IMR-90 (cell line): ENCODE data around the gene TCP1. TPM values are rescaled to one million over a fixed set of nuclear protein-coding genes. Genes with fewer than 3 reads are reported as not detected.

ENCODE experiments used
- ATAC-seq: fragments of 200-7000 bp; cut with Tn5 transposase; 2 replicates; pipeline ENCODE4 v1.9.1; 2020; ENCODE audit warnings: low read depth, mild to moderate bottlenecking, moderate library complexity
- BruUV-seq: library from RNA; stranded (reverse); fragments of 400-500 nt; replicated peaks from 2 replicates; lab custom pipeline; 2021; lab: Mats Ljungman, UMichigan
- CTCF ChIA-PET: fragments of 300-600 bp; formaldehyde crosslinking; extraction: SDS; loops from one replicate; lab custom pipeline; 2021; ENCODE audit warnings: antibody characterized with exemption; lab: Yijun Ruan, JAX
- POLR2A ChIA-PET: fragments of 300-600 bp; sonication (Branson Sonifier 250); formaldehyde crosslinking; loops from one replicate; lab custom pipeline; 2022; ENCODE audit warnings: antibody characterized with exemption; ENCODE audit not compliant: unreplicated experiment; lab: Charles Lee
- DNase-seq: peaks from one replicate; pipeline ENCODE4 v3.0.0; 2013
- H2AFZ ChIP-seq: replicated peaks from 2 replicates; pipeline ENCODE3; 2013; ENCODE audit warnings: low read length, mild to moderate bottlenecking; ENCODE audit not compliant: poor library complexity
- H2AK5ac ChIP-seq: 2 replicates; pipeline ENCODE4 v1.6.1; 2013; ENCODE audit warnings: low read depth, low read length, inconsistent platforms
- H2AK9ac ChIP-seq: replicated peaks from 2 replicates; pipeline ENCODE3; 2013; ENCODE audit warnings: mild to moderate bottlenecking, low read depth, low read length, moderate library complexity; ENCODE audit not compliant: poor library complexity
- H2BK120ac ChIP-seq: 2 replicates; pipeline ENCODE4 v1.6.1; 2013; ENCODE audit warnings: low read depth, low read length, inconsistent platforms
- H2BK15ac ChIP-seq: 3 replicates; pipeline ENCODE4 v1.6.1; 2013; ENCODE audit warnings: low read depth, low read length, inconsistent platforms
- H2BK20ac ChIP-seq: 2 replicates; pipeline ENCODE4 v1.6.1; 2013; ENCODE audit warnings: low read depth, mild to moderate bottlenecking, inconsistent platforms, low read length, moderate library complexity
- H2BK5ac ChIP-seq: 2 replicates; pipeline ENCODE4 v1.6.1; 2013; ENCODE audit warnings: mild to moderate bottlenecking, low read depth, low read length, inconsistent platforms; ENCODE audit not compliant: poor library complexity, severe bottlenecking
- H3K14ac ChIP-seq: replicated peaks from 2 replicates; pipeline ENCODE4 v1.6.1; 2013; ENCODE audit warnings: low read depth, low read length, inconsistent platforms
- H3K18ac ChIP-seq: 2 replicates; pipeline ENCODE4 v1.6.1; 2013; ENCODE audit warnings: low read depth, low read length, control low read depth
- H3K23ac ChIP-seq: 2 replicates; pipeline ENCODE4 v1.6.1; 2013; ENCODE audit warnings: low read depth, low read length, inconsistent platforms
- H3K27ac ChIP-seq: 2 replicates; pipeline ENCODE4 v1.5.1; 2013; ENCODE audit warnings: mild to moderate bottlenecking, control low read depth, low read length; ENCODE audit not compliant: insufficient read depth
- H3K27me3 ChIP-seq: 2 replicates; pipeline ENCODE4 v1.6.1; 2013; ENCODE audit warnings: low read length; ENCODE audit not compliant: control insufficient read depth, insufficient read depth
- H3K36me3 ChIP-seq: 2 replicates; pipeline ENCODE4 v1.6.1; 2013; ENCODE audit warnings: low read length, mixed read lengths; ENCODE audit not compliant: control insufficient read depth, insufficient read depth
- H3K4ac ChIP-seq: 2 replicates; pipeline ENCODE4 v1.6.1; 2013; ENCODE audit warnings: low read depth, low read length, inconsistent platforms
- H3K4me1 ChIP-seq: 2 replicates; pipeline ENCODE4 v1.6.1; 2013; ENCODE audit warnings: low read length, mixed read lengths; ENCODE audit not compliant: control insufficient read depth, insufficient read depth
- H3K4me2 ChIP-seq: 2 replicates; pipeline ENCODE4 v1.6.1; 2013; ENCODE audit warnings: low read depth, mild to moderate bottlenecking, control low read depth, low read length, moderate library complexity
- H3K4me3 ChIP-seq: 2 replicates; pipeline ENCODE4 v1.5.1; 2013; ENCODE audit warnings: low read depth, mild to moderate bottlenecking, control low read depth, low read length, moderate library complexity; ENCODE audit not compliant: insufficient read depth
- H3K56ac ChIP-seq: 2 replicates; pipeline ENCODE4 v1.6.1; 2013; ENCODE audit warnings: low read length, inconsistent platforms; ENCODE audit not compliant: insufficient read depth; ENCODE audit errors: extremely low read depth
- H3K79me1 ChIP-seq, 2 experiments: 2 replicates each; pipeline ENCODE4 v1.6.1; 2013; ENCODE audit warnings: low read length in 2 of 2, inconsistent platforms in 1 of 2, low read depth in 1 of 2
- H3K9ac ChIP-seq: 2 replicates; pipeline ENCODE4 v1.6.1; 2013; ENCODE audit warnings: low read depth, low read length, control low read depth
- H3K9me1 ChIP-seq: 2 replicates; pipeline ENCODE4 v1.6.1; 2013; ENCODE audit warnings: low read length, inconsistent platforms; ENCODE audit not compliant: insufficient read depth
- H3K9me3 ChIP-seq: 2 replicates; pipeline ENCODE4 v1.6.1; 2013; ENCODE audit warnings: low read length; ENCODE audit not compliant: control insufficient read depth, insufficient read depth
- H4K20me1 ChIP-seq: 2 replicates; pipeline ENCODE4 v1.6.1; 2013; ENCODE audit warnings: low read length, inconsistent platforms; ENCODE audit not compliant: insufficient read depth
- H4K5ac ChIP-seq: 2 replicates; pipeline ENCODE4 v1.6.1; 2013; ENCODE audit warnings: mild to moderate bottlenecking, low read depth, low read length, control low read depth
- H4K8ac ChIP-seq, 2 experiments: 2 replicates each; pipeline ENCODE4 v1.6.1; 2013; ENCODE audit warnings: low read depth in 2 of 2, low read length in 2 of 2, control low read depth in 1 of 2, inconsistent platforms in 1 of 2
- H4K91ac ChIP-seq: 2 replicates; pipeline ENCODE4 v1.6.1; 2013; ENCODE audit warnings: low read depth, low read length, inconsistent platforms; ENCODE audit not compliant: insufficient read depth
- BHLHE40 ChIP-seq: fragments of 150-350 bp; IDR thresholded peaks from 2 replicates; pipeline ENCODE4 v1.6.1; 2016; ENCODE audit warnings: mild to moderate bottlenecking, low read depth, low read length
- CEBPB ChIP-seq: IDR thresholded peaks from 2 replicates; pipeline ENCODE4 v1.6.1; 2012; ENCODE audit warnings: low read depth, low read length, improper control_type of control experiment
- MAFK ChIP-seq: IDR thresholded peaks from 2 replicates; pipeline ENCODE4 v1.6.1; 2012; ENCODE audit warnings: low read depth, low read length, improper control_type of control experiment
- MAZ ChIP-seq: IDR thresholded peaks from 2 replicates; pipeline ENCODE4 v1.6.1; 2012; ENCODE audit warnings: low read depth, mild to moderate bottlenecking, low read length, improper control_type of control experiment, moderate library complexity, borderline replicate concordance
- MXI1 ChIP-seq: IDR thresholded peaks from 2 replicates; pipeline ENCODE4 v1.6.1; 2012; ENCODE audit warnings: low read depth, mild to moderate bottlenecking, low read length, moderate library complexity, borderline replicate concordance
- NFE2L2 ChIP-seq: fragments of 150-350 bp; IDR thresholded peaks from 2 replicates; pipeline ENCODE4 v1.6.1; 2016; ENCODE audit warnings: low read depth, mild to moderate bottlenecking, low read length
- POLR2A ChIP-seq: IDR thresholded peaks from 2 replicates; pipeline ENCODE4 v1.6.1; 2012; ENCODE audit warnings: mild to moderate bottlenecking, low read depth, low read length
- RAD21 ChIP-seq: IDR thresholded peaks from 2 replicates; pipeline ENCODE4 v1.6.1; 2012; ENCODE audit warnings: low read length, improper control_type of control experiment
- RCOR1 ChIP-seq: IDR thresholded peaks from 2 replicates; pipeline ENCODE4 v1.6.1; 2012; ENCODE audit warnings: mild to moderate bottlenecking, low read length, improper control_type of control experiment; ENCODE audit not compliant: insufficient replicate concordance
- SMC3 ChIP-seq: fragments of 150-350 bp; IDR thresholded peaks from 2 replicates; pipeline ENCODE4 v1.6.1; 2016; ENCODE audit warnings: low read depth, mild to moderate bottlenecking, antibody characterized with exemption, low read length, moderate library complexity
- WGBS, 2 experiments: methylation state at CpG; one replicate each; pipeline versions ENCODE4 v1.1.5 to v1.1.7; 2013; ENCODE audit warnings: missing lambda C conversion rate in 2 of 2; ENCODE audit not compliant: insufficient read length in 1 of 2; ENCODE audit errors: extremely low coverage in 2 of 2; 5-methylcytosine and 5-hydroxymethylcytosine counted together
- dilution Hi-C: fragments of 300-500 bp; cut with HindIII; formaldehyde crosslinking; loops from one replicate; pipeline ENCODE4 v1.14.3; 2018; ENCODE audit warnings: low sequenced_read_pairs; ENCODE audit not compliant: unreplicated experiment
- in situ Hi-C: fragments of 300-500 bp; cut with MboI; formaldehyde crosslinking; loops from 3 replicates; pipeline ENCODE4 v1.14.3; 2019; ENCODE audit warnings: low sequenced_read_pairs, inconsistent platforms, mixed read lengths
- intact Hi-C: fragments of 100-400 bp; cut with micrococcal nuclease; formaldehyde crosslinking; loops from 2 replicates; pipeline ENCODE4 v1.10.0; 2022
- polyA plus RNA-seq, 3 experiments: library from polyadenylated mRNA; depleted of rRNA; stranded (reverse); fragments of >200 nt; gene quantifications; 2 replicates each; pipeline ENCODE4 v1.2.3, GENCODE V29; 2012; ENCODE audit warnings: low replicate concordance in 1 of 3
- total RNA-seq: library from RNA; depleted of rRNA; stranded (reverse); fragments of >200 nt; gene quantifications from 2 replicates; pipeline ENCODE4 v1.2.3, GENCODE V29; 2012
- TF ChIP-seq, protein P1 (sequence below): fragments of 150-350 bp; IDR thresholded peaks from 2 replicates; pipeline ENCODE4 v1.6.1; 2016; ENCODE audit warnings: low read depth, mild to moderate bottlenecking, low read length, moderate library complexity, borderline replicate concordance
- TF ChIP-seq, protein P2 (sequence below): fragments of 150-350 bp; IDR thresholded peaks from 2 replicates; pipeline ENCODE4 v1.6.1; 2017; ENCODE audit warnings: mild to moderate bottlenecking, antibody characterized with exemption, low read length, low read depth

TCP1 gene
- total and polyA plus RNA-seq, 2 of the 4 experiments (the other 2 are of a cell fraction) = 119 to 576 TPM

DNA sequence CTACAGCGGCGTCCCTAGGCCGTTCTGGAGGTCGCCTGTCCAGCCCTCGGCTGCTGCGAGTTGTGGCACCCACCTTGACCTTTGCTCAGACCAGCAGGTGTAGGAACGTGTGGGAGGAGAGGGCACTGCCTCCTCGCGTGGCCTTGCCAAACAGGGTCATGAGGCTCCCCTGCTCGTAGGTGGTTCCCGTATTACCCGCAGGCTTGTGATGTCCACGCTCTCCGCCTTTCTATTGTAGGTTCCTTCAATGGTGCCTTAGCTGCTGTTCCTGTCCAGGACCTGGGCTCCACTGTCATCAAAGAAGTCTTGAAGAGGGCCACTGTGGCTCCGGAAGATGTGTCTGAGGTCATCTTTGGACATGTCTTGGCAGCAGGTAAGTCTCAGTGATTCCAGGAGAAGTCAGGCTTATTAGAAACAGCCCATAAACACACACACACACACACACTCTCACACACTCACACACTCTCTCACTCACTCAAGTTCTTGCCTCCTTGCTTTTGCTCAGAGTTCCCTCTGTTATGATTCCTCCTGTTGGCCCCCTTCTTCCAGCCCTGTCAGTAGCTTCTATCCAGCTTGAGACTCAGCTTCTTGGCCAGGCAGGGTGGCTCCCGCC, 26.6 kb downstream of the TCP1 start:
- Histone ChIP-seq H3K4me3 (peak overlapping the region; percentile 79), H2AK9ac (peak overlapping the region; percentile 93), H3K4me1 (peaks cover 20% of the 10 kb centered on the region), H3K36me3 (peaks cover 20% of the 10 kb centered on the region), H3K14ac (peak overlapping the region; percentile 43; the same call in 1 of the 2 replicates), H4K20me1 (peaks cover 6% of the 10 kb centered on the region; the same call in 1 of the 2 replicates), H2BK15ac (no peak overlapping the region), H3K9me3 (no peaks in the 10 kb centered on the region), H3K56ac (no peak overlapping the region), H3K4me2 (peak overlapping the region; percentile 87), H2BK5ac (no peak overlapping the region), H3K18ac (no peak overlapping the region), H2BK120ac (no peak overlapping the region), H3K27me3 (no peaks in the 10 kb centered on the region), H4K5ac (no peak overlapping the region), H3K23ac (peak overlapping the region; percentile 79), H3K27ac (no peak overlapping the region; the same call in 1 of the 2 replicates), H3K79me1 (peaks cover 10 to 24% of the 10 kb centered on the region in 2 experiments), H2AK5ac (peak overlapping the region; percentile 44; the same call in 1 of the 2 replicates), H3K9me1 (peaks cover 13% of the 10 kb centered on the region), H2AFZ (peak overlapping the region; percentile 94), H4K91ac (no peak overlapping the region), H4K8ac (no peak overlapping the region; a peak in 2 of 4 replicates), H3K9ac (no peak overlapping the region; the same call in 1 of the 2 replicates), H3K4ac (peak overlapping the region; percentile 53; the same call in 1 of the 2 replicates), H2BK20ac (no peak overlapping the region)
- WGBS, 2 experiments = 48% methylated on average over 7 of the region's 16 CpGs; no CpG with 5 or more reads in 1 of the 2 experiments
- in situ Hi-C loops = loop anchor here (10.0 kb wide), 1 partner anchor 68 kb away; the partner anchor contains the start of gene SOD2
- no peak for TF ChIP-seq MXI1
- no peak for TF ChIP-seq RAD21
- TF ChIP-seq RCOR1 = no peak
- TF ChIP-seq POLR2A = no peak
- no peak for TF ChIP-seq MAZ
- TF ChIP-seq, protein P1, sequence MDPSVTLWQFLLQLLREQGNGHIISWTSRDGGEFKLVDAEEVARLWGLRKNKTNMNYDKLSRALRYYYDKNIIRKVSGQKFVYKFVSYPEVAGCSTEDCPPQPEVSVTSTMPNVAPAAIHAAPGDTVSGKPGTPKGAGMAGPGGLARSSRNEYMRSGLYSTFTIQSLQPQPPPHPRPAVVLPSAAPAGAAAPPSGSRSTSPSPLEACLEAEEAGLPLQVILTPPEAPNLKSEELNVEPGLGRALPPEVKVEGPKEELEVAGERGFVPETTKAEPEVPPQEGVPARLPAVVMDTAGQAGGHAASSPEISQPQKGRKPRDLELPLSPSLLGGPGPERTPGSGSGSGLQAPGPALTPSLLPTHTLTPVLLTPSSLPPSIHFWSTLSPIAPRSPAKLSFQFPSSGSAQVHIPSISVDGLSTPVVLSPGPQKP = no peak
- no peak for TF ChIP-seq SMC3
- no peak for TF ChIP-seq BHLHE40
- TF ChIP-seq, protein P2, sequence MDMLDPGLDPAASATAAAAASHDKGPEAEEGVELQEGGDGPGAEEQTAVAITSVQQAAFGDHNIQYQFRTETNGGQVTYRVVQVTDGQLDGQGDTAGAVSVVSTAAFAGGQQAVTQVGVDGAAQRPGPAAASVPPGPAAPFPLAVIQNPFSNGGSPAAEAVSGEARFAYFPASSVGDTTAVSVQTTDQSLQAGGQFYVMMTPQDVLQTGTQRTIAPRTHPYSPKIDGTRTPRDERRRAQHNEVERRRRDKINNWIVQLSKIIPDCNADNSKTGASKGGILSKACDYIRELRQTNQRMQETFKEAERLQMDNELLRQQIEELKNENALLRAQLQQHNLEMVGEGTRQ = no peak
- no peak for TF ChIP-seq CEBPB
- no peak for TF ChIP-seq MAFK
- no peak for TF ChIP-seq NFE2L2
- BruUV-seq = no TSS peak
- CTCF ChIA-PET = no interaction called here
- ATAC-seq (no peak), DNase-seq (no peak)
- POLR2A ChIA-PET = no interaction called here
- intact Hi-C loops = loop anchor here (1.0 kb wide), 1 partner anchor 26 kb away; no protein-coding TSS in a partner anchor
- dilution Hi-C loops = no loop called here
